ENCODE measurements around the gene GPLD1. TPM values are rescaled to one million over a fixed set of nuclear protein-coding genes. Genes with fewer than 3 reads are reported as not detected.
A peak's percentile ranks its signal among the peaks of the same experiment; 100 is the strongest.

GPLD1 gene
- total and polyA plus RNA-seq, 9 of the 15 experiments (the other 6 are each of a cell fraction or from before 2014, with no cell fraction given): 0.11 to 1.3 (median 0.82) TPM

DNA sequence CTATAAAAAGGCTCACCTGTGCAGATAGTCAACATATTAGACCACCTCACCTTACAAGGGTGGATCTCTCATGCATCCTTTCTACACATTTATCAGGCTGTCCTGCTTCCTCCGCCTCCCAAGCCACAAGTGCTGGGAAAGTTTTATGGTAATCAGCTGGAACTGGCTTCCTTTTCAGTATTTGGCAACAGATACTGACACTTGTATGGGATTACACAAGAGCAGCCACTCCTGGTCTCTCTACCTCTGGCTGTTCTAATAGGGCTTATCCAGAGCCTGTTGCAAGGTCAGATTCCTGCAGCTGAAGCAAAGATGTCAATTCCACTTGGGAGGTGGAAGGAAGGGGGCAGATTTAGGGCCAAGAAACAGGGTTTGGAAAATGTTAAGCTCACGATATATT is 503 bp upstream of the GPLD1 start:
- no peak for FAIRE-seq
- H3K36me3 ChIP-seq (ENCODE audit: control insufficient read depth, insufficient read depth, low read length): no peaks in the 10 kb centered on the region
- peaks cover 12 to 16% of the 10 kb centered on the region in 2 experiments; a peak in 4 of 5 replicates for H3K4me1 ChIP-seq (replicated peaks in 1 of 2; ENCODE audit: control insufficient read depth in 2 of 2, insufficient read depth in 2 of 2, low read length in 2 of 2)
- BruUV-seq (replicated peaks): no TSS peak
- no peaks in the 10 kb centered on the region for H3K79me2 ChIP-seq (ENCODE audit: control insufficient read depth, insufficient read depth, low read length)
- no peaks in the 10 kb centered on the region for H4K20me1 ChIP-seq (replicated peaks; ENCODE audit: control insufficient read depth, insufficient read depth, low read length)
- no peak overlapping the region for H3K9ac ChIP-seq (ENCODE audit: insufficient read depth in 1 of 2, low read depth in 2 of 2, low read length in 2 of 2)
- no peak for ATAC-seq
- POLR2A ChIA-PET: interaction anchor here (0.7 kb wide), 1 partner anchor 12 kb away, joined by 3 read pairs; no protein-coding TSS in a partner anchor
- H3K27ac ChIP-seq (ENCODE audit: extremely low read depth, low read depth, low read length): no peak overlapping the region
- H3K4me3 ChIP-seq: no peak overlapping the region
- in situ Hi-C loops (cut with MboI): no loop called here
- intact Hi-C loops (cut with micrococcal nuclease): no loop called here
- CTCF ChIA-PET (ENCODE audit: low intra/inter-chr PET ratio): no interaction called here
- no peak overlapping the region for H2AFZ ChIP-seq (ENCODE audit: low read depth, low read length)
- H3K4me2 ChIP-seq (ENCODE audit: insufficient read depth, low read length): no peak overlapping the region
- no peaks in the 10 kb centered on the region for H3K9me1 ChIP-seq (ENCODE audit: control insufficient read depth, insufficient read depth, low read length)
- no peaks in the 10 kb centered on the region; a peak in 1 of 5 replicates for H3K27me3 ChIP-seq (ENCODE audit: control insufficient read depth in 2 of 2, insufficient read depth in 2 of 2, low read length in 2 of 2)
- DNase-seq (ENCODE audit: extremely low read depth in 1 of 4, low spot score in 3 of 4): no peak
- WGBS (ENCODE audit: insufficient coverage, low coverage, missing lambda C conversion rate): 46% methylated on average over 2 of the region's 2 CpGs
- no peak for TF ChIP-seq CCAR2 (IDR thresholded peaks at IDR 0.05; ENCODE audit: low read depth, low read length)
- TF ChIP-seq CEBPB (tag; IDR thresholded peaks at IDR 0.05): peak; percentile 73
- H3K9me3 ChIP-seq (replicated peaks; ENCODE audit: control insufficient read depth, insufficient read depth, low read depth, low read length): no peaks in the 10 kb centered on the region

DNA sequence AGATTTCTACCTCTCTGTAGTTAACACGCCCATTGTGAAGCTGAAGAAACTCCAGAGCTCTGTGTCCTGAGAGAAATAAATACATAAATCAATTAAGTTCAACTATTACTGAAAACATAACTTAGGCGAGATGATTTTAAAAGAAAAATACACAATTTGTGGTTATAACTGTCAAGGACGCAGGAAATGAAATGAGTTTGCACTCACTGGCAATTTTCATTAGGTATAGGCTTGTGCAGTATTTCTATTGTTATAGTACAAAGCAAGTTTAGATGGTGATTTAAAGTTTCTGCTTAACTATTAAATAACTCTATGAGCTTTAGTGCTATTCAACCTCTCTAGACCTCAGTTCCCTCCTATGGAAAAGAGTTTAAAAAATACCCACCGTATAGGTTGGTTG is 3.3 kb downstream of the GPLD1 start:
- H3K27ac ChIP-seq (ENCODE audit: extremely low read depth, low read depth, low read length): no peak overlapping the region
- no TSS peak for BruUV-seq (replicated peaks)
- H3K79me2 ChIP-seq (ENCODE audit: control insufficient read depth, insufficient read depth, low read length): no peaks in the 10 kb centered on the region
- no peak overlapping the region for H2AFZ ChIP-seq (ENCODE audit: low read depth, low read length)
- H3K4me1 ChIP-seq (replicated peaks in 1 of 2; ENCODE audit: control insufficient read depth in 2 of 2, insufficient read depth in 2 of 2, low read length in 2 of 2): no peaks in the 10 kb centered on the region
- ATAC-seq (no peak), FAIRE-seq (no peak), DNase-seq (ENCODE audit: extremely low read depth in 1 of 4, low spot score in 3 of 4) (no peak)
- intact Hi-C loops (cut with micrococcal nuclease): no loop called here
- in situ Hi-C loops (cut with MboI): no loop called here
- no peak for TF ChIP-seq ESRRB (CRISPR knock-in tag; IDR thresholded peaks at IDR 0.05; ENCODE audit: borderline replicate concordance)
- TF ChIP-seq NFE2 (IDR thresholded peaks at IDR 0.05; ENCODE audit: low read depth): no peak
- no peak for TF ChIP-seq SETDB1 (IDR thresholded peaks at IDR 0.05; ENCODE audit: low read length)
- no peak for TF ChIP-seq SIN3A (IDR thresholded peaks at IDR 0.05; ENCODE audit: borderline replicate concordance in 2 of 2, control insufficient read depth in 1 of 2, low read depth in 2 of 2, low read length in 2 of 2)
- TF ChIP-seq NUFIP1 (IDR thresholded peaks at IDR 0.05; ENCODE audit: partially characterized antibody): no peak
- TF ChIP-seq DACH1 (IDR thresholded peaks at IDR 0.05; ENCODE audit: partially characterized antibody): no peak
- TF ChIP-seq SMAD4 (CRISPR knock-in tag; conservative IDR thresholded peaks at IDR 0.05): no peak
- TF ChIP-seq, protein P1, sequence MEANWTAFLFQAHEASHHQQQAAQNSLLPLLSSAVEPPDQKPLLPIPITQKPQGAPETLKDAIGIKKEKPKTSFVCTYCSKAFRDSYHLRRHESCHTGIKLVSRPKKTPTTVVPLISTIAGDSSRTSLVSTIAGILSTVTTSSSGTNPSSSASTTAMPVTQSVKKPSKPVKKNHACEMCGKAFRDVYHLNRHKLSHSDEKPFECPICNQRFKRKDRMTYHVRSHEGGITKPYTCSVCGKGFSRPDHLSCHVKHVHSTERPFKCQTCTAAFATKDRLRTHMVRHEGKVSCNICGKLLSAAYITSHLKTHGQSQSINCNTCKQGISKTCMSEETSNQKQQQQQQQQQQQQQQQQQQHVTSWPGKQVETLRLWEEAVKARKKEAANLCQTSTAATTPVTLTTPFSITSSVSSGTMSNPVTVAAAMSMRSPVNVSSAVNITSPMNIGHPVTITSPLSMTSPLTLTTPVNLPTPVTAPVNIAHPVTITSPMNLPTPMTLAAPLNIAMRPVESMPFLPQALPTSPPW (CRISPR knock-in tag; IDR thresholded peaks at IDR 0.05): no peak
- TF ChIP-seq TCF7 (IDR thresholded peaks at IDR 0.05; ENCODE audit: borderline replicate concordance): no peak
- TF ChIP-seq NEUROD1 (IDR thresholded peaks at IDR 0.05; ENCODE audit: borderline replicate concordance, low read depth, low read length, partially characterized antibody): no peak
- TF ChIP-seq ERF (CRISPR knock-in tag; IDR thresholded peaks at IDR 0.05): no peak
- no peak for TF ChIP-seq ZNF197 (CRISPR knock-in tag; IDR thresholded peaks at IDR 0.05; ENCODE audit: low read depth)
- no peak for TF ChIP-seq TAL1 (IDR thresholded peaks at IDR 0.05)
- no peak for TF ChIP-seq SMARCA5 (IDR thresholded peaks at IDR 0.05)
- TF ChIP-seq NFRKB (IDR thresholded peaks at IDR 0.05; ENCODE audit: low read depth): no peak
- TF ChIP-seq ZFP1 (CRISPR knock-in tag; IDR thresholded peaks at IDR 0.05): no peak
- H3K9me1 ChIP-seq (ENCODE audit: control insufficient read depth, insufficient read depth, low read length): no peaks in the 10 kb centered on the region
- H3K4me3 ChIP-seq: no peak overlapping the region
- ChIA-PET POLR2A (interaction anchor here (2.4 kb wide), 1 partner anchor 8 kb away, joined by 7 read pairs; the partner anchor contains the start of gene ALDH5A1), CTCF (ENCODE audit: low intra/inter-chr PET ratio) (no interaction called here)
- no peaks in the 10 kb centered on the region for H3K36me3 ChIP-seq (ENCODE audit: control insufficient read depth, insufficient read depth, low read length)
- no peak overlapping the region for H3K9ac ChIP-seq (ENCODE audit: insufficient read depth in 1 of 2, low read depth in 2 of 2, low read length in 2 of 2)
- no peaks in the 10 kb centered on the region for H3K9me3 ChIP-seq (replicated peaks; ENCODE audit: control insufficient read depth, insufficient read depth, low read depth, low read length)
- H4K20me1 ChIP-seq (replicated peaks; ENCODE audit: control insufficient read depth, insufficient read depth, low read length): no peaks in the 10 kb centered on the region
- WGBS (ENCODE audit: insufficient coverage, low coverage, missing lambda C conversion rate): 37% methylated on average over 4 of the region's 4 CpGs
- no peak overlapping the region for H3K4me2 ChIP-seq (ENCODE audit: insufficient read depth, low read length)
- H3K27me3 ChIP-seq (ENCODE audit: control insufficient read depth in 2 of 2, insufficient read depth in 2 of 2, low read length in 2 of 2): no peaks in the 10 kb centered on the region; a peak in 1 of 5 replicates
